HPDE6-E6E7 (cell line): Measurements from ENCODE around the gene LENG1.
"Not testable (repeated sequence)": the region's sequence is repeated elsewhere in the genome, so short reads cannot be mapped to it uniquely, and the experiment has no call there.

ENCODE experiments used
- DNase-seq: peaks from one replicate; pipeline ENCODE4 v3.0.0; 2011; ENCODE audit warnings: missing footprints; ENCODE audit errors: extremely low spot score

LENG1 gene

DNA sequence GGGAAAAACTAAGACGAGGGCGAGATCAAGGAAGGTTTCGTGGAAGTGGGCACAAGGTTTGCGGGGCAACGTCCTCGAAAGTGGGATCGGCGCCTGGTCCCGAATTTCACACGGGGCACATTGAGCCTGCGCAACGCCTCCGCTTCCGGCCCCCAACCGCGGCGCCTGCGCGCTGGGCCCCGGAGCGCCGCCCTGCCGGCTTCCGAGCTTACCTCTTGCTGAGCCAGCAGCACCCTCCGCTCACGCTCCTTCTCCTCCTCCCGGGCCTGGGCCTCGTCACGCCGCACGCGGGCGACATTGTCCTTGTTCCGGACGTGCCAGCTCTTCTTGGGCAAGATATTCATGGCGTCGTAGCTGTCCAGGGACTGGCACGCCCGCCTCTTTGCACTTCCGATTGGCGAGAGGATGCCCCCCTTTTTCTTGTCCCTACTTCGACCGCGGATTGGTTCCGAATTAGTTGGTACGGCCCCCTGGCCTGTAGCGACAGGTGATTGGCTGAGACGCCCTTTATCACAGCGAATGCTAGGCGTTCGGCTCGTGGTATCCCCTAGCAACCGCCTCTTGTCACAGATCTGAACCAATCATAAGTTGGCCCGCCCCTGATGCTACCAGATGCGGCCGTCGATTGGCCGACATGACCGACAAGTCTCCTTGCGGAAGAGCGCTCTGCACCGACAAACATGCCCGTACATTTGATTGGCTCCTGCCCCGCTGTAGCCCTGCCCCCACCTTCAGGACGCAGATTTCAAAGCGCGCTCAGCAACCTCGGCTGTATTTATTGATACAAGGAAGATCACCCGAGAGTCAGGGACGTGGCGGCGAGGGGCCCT is at the start of gene LENG1:
Gene LENG1, minus strand, starts transcription at position 370 of the 830 bp plus-strand sequence. Its CDS starts 26 bp downstream, at position 344.
- DNase-seq: peak; percentile 99

DNA sequence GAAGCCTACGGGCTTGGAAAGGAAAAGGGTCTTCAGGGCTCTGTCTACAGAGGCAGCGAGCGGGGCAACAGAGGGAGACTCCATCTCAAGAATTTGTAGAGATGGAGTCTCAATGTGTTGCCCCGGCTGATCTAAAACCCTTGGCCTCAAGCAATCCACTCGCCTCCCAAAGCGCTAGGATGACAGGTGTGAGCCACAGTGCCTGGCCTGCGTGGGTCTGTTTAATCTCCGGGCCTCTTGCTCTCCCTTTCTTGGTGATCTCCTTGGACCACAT is 49.2 kb upstream of the LENG1 start:
- no peak for DNase-seq

DNA sequence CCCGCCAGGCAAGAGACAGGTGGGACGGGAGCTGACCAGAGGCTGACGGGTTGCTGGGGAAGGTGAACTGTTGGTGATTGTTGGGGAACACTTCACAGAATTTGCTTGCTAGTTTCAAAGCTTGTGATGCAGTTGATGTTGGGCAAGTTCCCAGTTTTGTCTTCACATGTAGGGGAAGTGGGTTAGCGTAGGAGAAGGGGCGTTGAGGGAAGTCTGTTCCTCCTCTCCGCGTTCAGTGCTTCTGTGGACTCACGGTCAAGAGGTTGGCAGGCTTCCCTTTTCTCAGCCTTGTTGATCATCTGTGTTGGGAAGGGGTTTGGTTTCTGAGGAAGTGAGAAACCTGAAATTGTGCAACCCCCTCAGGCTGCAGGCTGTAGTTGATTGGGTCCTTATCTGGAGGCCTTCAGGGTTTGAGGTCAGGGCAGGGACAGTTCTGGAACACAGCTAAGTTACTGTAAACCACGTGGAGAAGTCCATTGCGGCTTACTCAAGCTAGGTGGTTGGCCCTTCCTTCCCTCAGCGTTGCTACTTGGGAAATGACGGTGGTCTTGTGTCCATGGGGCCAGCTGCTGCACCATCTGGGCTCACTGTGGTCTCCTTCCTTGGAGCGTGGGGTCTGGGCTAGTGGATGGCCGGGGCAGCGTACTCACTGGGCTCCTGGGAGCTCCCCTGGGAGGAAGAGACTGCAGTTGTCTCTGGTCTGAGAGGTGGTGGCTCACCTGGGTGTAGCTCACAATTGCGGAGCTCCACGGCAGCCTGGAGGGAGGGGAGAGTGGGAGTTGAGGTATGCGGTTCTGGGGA is 48.7 kb upstream of the LENG1 start:
- DNase-seq: no peak

DNA sequence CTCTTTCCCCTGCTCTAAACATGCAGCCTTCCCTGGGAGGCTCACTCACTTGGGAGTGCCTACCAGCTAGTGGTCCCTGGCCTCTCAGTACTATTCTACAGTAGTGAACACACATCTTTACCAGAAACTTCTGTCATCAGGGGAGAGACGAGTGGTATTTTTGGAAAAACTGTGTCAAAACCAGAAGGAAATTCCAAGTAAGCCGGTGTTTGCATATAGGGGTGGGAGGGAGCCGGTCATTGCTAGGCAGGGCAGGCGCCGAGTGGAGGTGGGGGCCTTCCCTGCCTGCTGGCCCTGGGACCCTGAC is 48.1 kb upstream of the LENG1 start:
- no peak for DNase-seq

DNA sequence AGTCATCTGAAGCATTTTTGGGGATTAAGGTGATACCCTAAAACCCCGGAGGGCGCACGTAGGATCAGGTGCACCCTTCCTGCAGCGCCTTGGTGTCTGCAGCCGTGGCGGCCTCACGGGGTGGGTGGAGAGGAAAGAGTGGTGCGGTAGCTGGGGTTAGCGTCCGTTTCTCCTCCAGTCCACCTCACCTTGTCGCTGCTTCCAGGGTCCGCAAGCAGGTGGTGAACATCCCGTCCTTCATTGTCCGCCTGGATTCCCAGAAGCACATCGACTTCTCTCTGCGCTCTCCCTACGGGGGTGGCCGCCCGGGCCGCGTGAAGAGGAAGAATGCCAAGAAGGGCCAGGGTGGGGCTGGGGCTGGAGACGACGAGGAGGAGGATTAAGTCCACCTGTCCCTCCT is 47.7 kb upstream of the LENG1 start:
- not testable (repeated sequence) for DNase-seq

DNA sequence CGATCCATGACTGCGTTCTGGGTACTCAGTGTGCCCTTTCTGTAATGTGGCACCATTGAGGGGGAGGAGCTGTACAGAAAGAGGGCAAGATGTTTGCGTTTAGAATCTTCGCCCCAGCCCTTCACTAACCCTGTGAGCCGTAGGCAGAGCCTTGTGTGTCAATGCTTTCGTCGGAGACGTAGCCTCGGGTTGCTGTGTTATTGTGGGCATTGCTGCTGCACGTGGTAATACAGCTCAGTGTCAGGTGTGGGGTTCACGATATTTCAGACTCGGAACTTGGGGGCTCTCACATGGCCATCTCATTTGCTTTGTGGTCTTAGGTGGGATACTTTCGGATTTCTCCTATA is 47.3 kb upstream of the LENG1 start:
- DNase-seq: no peak

DNA sequence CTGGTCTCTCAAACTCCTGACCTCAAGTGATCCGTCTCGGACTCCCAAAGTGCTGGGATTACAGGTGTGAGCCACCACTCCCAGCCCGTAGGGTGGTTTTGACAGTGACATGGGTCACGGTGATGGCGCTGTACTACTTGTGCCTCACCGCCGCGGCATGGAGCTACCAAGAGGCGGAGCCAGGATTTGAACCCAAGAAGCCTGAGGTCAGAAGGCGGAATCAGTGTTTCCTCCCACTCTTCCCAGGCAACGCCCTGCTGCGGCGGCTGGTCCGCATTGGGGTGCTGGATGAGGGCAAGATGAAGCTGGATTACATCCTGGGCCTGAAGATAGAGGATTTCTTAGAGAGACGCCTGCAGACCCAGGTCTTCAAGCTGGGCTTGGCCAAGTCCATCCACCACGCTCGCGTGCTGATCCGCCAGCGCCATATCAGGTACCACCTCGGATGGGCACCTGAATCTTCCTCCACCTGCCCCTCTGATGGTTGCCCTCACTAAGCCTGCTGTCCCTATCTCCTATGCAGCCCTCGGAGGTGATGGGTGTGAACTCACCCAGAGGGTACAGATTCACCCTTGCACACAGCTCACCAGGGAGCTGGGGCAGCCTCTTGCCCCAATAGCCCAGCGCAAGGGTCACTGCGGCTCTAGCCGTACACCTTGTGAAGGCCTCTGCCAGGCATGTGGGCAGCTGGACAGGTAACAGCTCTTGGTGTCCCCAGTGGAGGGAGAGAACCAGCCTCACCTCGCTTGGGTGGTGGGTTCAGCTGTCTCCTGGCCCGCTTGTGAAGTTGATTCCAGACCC is 46.7 kb upstream of the LENG1 start:
- no peak for DNase-seq

DNA sequence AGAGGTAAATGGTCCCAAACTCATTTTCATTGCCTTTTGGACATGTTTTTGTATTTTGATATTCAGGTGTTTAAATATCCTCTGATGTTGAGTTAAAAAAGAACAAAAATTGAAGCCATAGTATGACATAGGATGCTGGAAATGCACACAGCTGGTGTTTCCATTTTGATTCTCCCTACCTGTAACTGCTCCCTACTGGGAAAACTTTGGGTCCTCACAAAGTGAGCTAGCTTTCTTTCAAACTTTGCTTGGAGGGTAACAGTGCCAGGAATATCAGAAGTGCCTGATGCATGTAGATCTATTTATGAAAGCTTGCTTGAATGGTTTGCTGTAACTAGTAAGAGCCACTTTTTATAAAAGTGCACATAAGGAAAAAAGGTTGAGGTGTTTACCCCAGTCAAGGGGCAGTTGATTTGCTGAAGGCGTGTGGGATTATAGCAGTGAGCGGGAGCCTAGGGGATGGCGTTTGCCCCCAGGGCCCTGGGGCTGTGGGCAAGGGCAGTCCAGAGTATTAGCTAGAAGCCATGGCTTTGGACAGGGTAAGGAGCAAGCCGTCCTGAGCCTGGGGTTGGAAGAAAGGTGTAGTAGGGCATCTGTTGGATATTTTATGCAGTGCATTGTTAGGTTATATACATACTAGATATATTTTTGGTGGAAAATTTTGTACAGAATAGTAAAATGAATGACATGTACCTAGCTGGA is 45.4 kb upstream of the LENG1 start:
- no peak for DNase-seq

DNA sequence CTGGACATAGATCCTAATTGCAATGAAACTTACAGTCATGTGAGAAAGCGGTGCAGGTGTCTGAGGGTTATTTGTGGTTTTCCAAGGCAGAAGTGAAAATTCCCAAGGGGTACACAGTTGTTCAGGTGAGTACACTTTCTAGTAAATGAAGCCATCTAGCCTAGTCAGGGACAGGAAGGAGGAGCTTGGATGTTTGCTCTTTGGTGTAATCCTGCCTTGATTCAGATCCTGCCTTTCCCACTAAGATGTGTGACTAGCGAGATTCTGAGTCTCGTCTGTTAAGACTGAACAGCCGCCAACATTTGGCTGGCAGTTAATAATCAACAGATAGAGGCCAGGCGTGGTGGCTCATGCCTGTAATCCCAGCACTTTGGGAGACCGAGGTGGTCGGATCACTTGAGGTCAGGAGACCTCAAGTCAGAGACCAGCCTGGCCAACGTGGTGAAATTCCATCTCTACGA is 43.7 kb upstream of the LENG1 start:
- DNase-seq: no peak

DNA sequence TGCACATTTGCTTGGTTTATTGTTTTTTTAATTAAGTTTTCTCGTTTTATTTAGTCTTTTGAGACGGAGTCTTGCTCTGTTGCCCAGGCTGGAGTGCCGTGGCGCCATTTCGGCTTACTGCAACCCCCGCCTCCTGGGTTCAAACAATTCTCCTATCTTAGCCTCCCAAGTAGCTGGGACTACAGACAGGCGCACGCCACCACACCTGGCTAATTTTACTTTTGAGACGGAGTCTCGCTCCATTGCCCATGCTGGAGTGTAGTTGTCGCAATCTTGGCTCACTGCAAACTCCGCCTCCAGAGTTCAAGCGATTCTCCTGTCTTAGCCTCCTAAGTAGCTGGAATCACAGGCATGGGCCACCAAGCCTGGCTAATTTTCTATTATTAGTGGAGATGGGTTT is 42.5 kb upstream of the LENG1 start:
- no peak for DNase-seq

DNA sequence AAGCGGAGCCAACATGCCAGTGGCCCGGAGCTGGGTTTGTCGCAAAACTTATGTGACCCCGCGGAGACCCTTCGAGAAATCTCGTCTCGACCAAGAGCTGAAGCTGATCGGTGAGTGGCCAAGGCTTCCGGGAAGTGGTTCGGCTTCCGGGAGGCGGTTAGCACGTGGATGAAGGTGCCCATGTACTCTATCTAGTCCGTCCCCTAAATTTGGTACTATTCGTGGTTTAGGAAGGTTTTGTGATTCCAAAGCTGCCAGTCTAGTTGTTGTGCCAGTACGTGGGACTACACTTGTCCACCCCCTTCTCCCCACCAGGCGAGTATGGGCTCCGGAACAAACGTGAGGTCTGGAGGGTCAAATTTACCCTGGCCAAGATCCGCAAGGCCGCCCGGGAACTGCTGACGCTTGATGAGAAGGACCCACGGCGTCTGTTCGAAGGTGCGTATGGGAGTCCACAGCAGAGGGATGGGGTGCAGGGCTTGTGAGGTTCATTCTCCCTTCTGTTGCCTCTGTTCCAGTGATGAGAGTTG is 41.7 kb upstream of the LENG1 start:
- no peak for DNase-seq

DNA sequence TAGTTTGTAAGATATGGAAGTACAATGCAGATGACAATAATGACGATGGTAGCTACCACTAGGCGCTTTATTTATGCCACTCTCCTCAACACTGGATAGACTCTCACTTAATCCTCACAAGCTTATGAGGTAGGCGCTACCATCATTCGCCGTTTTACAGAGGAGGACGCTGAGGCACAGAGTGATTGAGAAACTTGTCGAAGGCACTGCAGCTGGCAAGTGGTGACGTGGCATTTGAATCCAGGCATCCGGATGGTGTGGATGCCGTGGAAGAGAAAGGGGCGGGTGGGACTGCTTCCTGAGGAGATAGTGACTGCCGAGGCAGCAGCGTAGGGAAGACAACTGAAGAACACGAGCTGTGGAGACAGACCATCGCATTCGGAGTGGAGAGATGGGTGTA is 39.9 kb upstream of the LENG1 start:
- DNase-seq: no peak

DNA sequence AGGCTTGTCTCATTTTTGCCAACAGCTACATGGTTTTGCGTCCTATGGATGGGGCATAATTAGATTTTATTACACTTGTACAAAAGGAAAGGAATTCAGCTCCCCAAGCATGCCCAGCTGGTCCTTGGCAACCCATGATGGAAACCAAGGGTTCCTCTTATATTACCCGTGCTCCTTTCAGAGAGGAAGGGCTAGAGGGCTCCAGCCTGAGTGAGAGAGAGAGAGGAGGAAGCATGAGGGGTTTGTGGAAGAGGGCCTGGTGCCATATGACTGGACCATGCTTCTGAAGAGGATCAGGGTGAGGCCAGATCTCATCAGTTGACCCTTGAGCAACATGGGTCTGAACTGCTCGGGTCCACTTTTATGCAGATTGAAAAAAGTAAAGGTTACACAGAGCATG is 37.6 kb upstream of the LENG1 start:
- no peak for DNase-seq

DNA sequence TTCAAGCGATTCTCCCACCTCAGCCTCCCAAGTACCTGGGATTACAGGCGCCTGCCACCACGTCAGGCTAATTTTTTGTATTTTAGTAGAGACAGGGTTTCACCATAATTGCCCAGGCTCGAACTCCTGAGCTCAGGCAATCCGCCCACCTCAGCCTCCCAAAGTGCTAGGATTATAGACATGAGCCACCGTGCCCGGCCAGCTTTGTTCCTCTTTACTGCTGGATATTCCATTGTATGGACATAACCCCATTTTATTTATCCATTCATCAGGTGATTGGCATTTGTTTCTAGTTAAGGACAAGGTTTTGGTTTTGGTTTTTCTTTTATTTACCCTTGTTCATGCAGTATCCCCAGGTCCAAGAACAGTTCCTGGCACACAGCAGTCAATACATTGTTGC is 37.0 kb upstream of the LENG1 start:
- DNase-seq: no peak

DNA sequence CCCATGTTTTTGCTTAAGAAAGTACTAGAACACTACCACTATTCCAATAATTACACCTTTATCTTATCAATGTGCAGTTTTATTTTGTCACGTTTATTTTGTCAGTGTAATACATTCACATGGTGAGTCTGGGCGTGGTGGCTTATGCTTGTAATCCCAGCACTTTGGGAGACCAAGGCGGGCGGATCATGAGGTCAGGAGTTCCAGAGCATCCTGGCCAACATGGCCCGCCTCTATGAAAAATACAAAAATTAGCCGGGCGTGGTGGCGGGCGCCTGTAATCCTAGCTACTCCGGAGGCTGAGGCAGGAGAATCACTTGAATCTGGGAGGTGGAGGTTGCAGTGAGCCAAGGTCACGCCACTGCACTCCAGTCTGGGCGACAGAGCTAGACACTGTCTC is 34.9 kb upstream of the LENG1 start:
- DNase-seq: not testable (repeated sequence)

DNA sequence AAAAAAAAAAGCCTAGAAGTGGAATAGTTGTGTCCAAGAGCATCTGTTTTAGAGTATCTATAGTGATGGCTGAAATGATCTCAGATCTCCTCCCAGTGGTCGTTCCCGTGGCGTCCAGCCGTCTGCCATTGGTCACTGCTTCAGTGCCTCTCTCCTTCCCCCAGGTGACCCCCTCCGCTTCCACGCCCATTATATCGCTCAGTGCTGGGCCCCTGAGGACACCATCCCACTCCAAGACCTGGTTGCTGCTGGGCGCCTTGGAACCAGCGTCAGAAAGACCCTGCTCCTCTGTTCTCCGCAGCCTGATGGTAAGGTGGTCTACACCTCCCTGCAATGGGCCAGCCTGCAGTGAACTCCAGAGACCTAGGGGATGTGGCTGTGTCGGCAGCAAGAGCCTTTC is 33.5 kb upstream of the LENG1 start:
- no peak for DNase-seq

DNA sequence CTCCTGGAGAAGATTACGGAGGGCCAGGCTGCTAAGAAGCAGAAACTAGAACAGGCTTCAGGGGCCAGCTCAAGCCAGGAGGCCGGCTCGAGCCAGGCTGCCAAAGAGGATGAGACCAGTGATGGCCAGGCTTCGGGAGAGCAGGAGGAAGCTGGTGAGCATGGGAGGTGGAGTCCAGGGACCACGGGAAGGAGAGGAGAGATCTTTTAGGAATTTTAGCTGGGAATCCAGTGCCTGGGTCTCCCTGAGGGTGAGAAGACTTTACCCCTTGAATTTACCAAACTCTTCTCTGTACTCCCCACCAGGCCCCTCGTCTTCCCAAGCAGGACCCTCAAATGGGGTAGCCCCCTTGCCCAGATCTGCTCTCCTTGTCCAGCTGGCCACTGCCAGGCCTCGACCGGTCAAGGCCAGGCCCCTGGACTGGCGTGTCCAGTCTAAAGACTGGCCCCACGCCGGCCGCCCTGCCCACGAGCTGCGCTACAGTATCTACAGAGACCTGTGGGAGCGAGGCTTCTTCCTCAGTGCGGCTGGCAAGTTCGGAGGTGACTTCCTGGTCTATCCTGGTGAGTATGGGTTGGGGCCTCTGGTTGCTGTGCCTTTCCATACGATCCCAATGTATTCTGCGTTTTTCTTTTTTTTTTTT is 32.4 kb upstream of the LENG1 start:
- no peak for DNase-seq

DNA sequence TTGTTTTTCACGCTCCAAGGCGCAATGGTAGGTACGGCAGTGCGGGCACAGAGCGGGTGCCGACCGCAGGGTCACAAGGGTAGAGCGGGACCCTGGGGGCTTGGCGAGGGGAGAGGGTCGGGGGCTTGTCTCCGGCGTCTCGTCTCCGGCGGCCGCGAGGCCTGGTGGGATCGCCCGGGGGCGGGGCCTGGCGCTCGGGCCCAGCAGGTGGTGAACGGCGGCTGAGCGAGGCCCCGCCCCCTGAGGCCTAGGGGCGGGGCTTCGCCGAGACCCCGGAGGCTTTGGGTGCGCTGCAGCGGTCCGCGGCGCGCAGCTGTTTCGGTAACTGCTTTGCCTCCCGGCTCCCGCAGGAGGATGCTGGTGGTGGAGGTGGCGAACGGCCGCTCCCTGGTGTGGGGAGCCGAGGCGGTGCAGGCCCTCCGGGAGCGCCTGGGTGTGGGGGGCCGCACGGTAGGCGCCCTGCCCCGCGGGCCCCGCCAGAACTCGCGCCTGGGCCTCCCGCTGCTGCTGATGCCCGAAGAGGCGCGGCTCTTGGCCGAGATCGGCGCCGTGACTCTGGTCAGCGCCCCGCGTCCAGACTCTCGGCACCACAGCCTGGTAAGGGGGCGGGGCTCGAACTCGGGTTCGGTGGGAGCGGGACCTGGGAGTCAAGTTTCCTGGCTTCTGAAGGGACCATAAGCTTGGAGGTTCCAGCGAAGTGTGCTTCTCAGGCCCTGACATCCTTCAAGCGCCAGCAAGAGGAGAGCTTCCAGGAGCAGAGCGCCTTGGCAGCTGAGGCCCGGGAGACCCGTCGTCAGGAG is 31.7 kb upstream of the LENG1 start, which contains the start of gene TSEN34:
Gene TSEN34, plus strand, starts transcription at position 298 of the 800 bp plus-strand sequence. Its CDS starts 57 bp downstream, at position 355.
- no peak for DNase-seq

DNA sequence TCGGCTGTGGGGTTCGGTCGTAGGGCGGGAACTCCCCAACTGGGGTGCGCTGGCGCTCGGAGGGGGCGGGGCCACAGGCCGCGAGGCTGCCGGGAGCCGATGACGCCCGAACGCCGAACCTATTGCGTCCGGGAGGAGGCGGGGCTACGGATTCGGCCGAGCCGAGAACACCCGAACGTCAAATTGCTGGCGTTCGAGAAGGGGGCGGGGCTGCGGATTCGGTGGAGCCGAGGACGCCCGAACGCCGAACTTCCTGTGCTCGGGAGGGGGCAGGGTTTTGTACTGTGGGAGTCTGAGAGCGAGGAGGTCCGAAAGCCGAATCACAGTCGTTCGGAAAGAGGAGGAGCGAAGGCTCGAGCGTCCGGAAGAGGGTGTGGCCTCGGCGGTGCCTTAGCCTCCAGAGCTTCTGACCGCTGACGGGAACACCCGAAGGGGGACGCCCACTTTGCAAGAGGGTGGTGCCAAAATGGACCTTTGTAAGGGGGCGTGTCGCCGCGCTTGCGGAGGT is 31.0 kb upstream of the LENG1 start:
- DNase-seq: peak; percentile 77
